Lower leg skin (tissue), 4 donors: ENCODE measurements around the gene TMEM115. TPM values are rescaled to one million over a fixed set of nuclear protein-coding genes. Genes with fewer than 3 reads are reported as not detected.
"Not testable (repeated sequence)": the region's sequence is repeated elsewhere in the genome, so short reads cannot be mapped to it uniquely, and the experiment has no call there.

Source experiments
- DNase-seq, 2 donors: peaks; one replicate each; pipeline ENCODE4 v3.0.0-alpha.2; 2019; ENCODE audit warnings: low spot score in 2 of 2
- H3K4me3 ChIP-seq: fragments of 200-600 bp; sonication (generic); 2 replicates; pipeline ENCODE4 v1.5.1; 2017; ENCODE audit warnings: mild to moderate bottlenecking, low read depth; ENCODE audit not compliant: poor library complexity, severe bottlenecking
- CTCF ChIP-seq, 3 donors: fragments of 450-650 bp; IDR thresholded peaks; one replicate each; pipeline ENCODE4 v1.5.1; 2016; ENCODE audit warnings: antibody characterized with exemption in 3 of 3, mild to moderate bottlenecking in 3 of 3, moderate library complexity in 2 of 3
- POLR2A ChIP-seq, 2 donors: fragments of 450-650 bp; IDR thresholded peaks; one replicate each; pipeline ENCODE4 v1.6.1; 2016 to 2017; ENCODE audit warnings: antibody characterized with exemption in 2 of 2, mild to moderate bottlenecking in 1 of 2, moderate library complexity in 1 of 2
- WGBS, 2 donors: methylation state at CpG; one replicate each; pipeline ENCODE4 v1.1.5; 2018; 5-methylcytosine and 5-hydroxymethylcytosine counted together
- intact Hi-C: fragments of 100-400 bp; cut with DNase I; formaldehyde crosslinking; loops from one replicate; pipeline ENCODE4 v1.15.0; 2023; ENCODE audit warnings: low total_unique reads
- total RNA-seq, 4 donors: library from RNA; depleted of rRNA; stranded (reverse); fragments of >200 nt; gene quantifications; one replicate each; pipeline ENCODE4 v1.1.0, GENCODE V29; 2016

TMEM115 gene
- total RNA-seq, 4 donors from 2014 or later: 90.5 to 92.7 (median 92.4) TPM

DNA sequence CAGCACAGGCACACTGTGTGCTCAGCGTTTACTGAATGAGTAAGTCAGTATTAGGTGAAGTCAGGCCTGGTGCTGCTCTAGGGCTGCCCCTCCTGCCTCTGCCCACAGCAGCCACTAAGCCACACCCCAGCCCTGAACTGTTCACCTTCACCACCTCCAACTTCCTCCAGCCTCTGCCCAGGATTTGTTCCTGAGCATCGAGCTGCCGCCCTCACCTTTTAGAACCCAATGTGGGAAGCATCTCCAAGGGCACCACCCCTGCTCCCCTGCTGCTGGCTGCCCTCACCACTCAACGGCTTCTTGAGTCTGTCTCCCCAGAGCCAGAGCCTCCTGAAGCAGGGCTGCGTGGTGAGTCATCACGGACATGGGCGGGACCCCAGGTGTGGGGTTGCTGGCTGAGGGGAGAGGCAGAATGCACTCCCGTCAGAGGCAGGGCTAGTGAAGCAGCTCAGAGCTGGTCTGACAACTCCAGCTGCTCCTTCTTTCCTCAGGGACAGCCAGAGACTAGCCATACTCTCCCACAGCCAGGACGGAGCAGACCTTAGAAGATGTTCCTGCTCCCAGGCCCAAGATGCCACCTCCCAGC, 42.6 kb downstream of the TMEM115 start:
- TF ChIP-seq POLR2A (IDR thresholded peaks at IDR 0.05) (no peak), CTCF (IDR thresholded peaks at IDR 0.05) (no peak)
- 34 to 42% methylated on average over 9 of the region's 9 CpGs for WGBS, 2 donors
- no peak overlapping the region for H3K4me3 ChIP-seq
- peak; percentile 84 to 93 for DNase-seq
- intact Hi-C loops: no loop called here

GRCh38 chr3:50314816-50315215, 44.5 kb downstream of the TMEM115 start:
- TF ChIP-seq POLR2A (IDR thresholded peaks at IDR 0.05) (no peak), CTCF (IDR thresholded peaks at IDR 0.05) (no peak)
- H3K4me3 ChIP-seq: no peak overlapping the region
- DNase-seq: no peak
- intact Hi-C loops: no loop called here
- WGBS, 2 donors: 93 to 95% methylated on average over 4 of the region's 4 CpGs

DNA sequence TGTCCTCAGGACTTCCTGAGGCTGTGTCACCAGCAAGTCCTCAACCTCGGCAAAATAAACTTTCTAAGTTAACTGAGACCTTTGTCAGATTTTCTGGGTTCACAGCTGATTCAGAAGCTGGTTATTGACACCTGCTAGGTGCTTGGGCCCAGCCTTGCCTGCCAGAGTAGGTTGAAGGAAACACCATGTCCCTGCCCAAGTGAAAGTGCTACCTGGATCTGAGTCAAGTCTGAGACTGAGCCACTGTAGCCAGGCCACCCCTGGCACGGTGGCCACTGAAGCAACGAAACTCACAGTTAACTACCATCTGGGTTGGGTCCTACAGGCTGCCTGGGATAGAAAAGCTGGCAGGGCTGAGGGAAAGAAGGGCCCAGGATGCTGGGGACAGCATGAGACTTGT, 45.0 kb downstream of the TMEM115 start:
- TF ChIP-seq CTCF (IDR thresholded peaks at IDR 0.05) (no peak), POLR2A (IDR thresholded peaks at IDR 0.05) (no peak)
- DNase-seq: no peak
- intact Hi-C loops: no loop called here
- H3K4me3 ChIP-seq: no peak overlapping the region
- 58% methylated on average over 3 of the region's 3 CpGs for WGBS, 2 donors

DNA sequence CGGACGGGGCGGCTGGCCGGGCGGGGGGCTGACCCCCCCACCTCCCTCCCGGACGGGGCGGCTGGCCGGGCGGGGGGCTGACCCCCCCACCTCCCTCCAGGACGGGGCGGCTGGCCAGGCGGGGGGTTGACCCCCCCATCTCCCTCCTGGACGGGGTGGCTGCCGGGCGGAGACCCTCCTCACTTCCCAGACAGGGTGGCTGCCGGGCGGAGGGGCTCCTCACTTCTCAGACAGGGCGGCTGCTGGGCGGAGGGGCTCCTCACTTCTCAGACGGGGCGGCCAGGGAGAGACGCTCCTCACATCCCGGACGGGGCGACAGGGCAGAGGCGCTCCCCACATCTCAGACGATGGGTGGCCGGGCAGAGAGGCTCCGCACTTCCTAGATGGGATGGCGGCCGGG, 47.3 kb downstream of the TMEM115 start:
- intact Hi-C loops, DNase-seq: not testable (repeated sequence)
- 66 to 82% methylated on average over 7 to 13 of the region's 32 CpGs for WGBS, 2 donors
- peak overlapping the region; percentile 3 for H3K4me3 ChIP-seq

Other genes with a start within 250 kb of the TMEM115 start
- gene SEMA3F, start 204.2 kb downstream of the TMEM115 start, total RNA-seq: 100 to 1,000 TPM; 106 to 151 (median 120) TPM
- not detected for gene GNAT1, start 167.9 kb downstream of the TMEM115 start, total RNA-seq
- under 1 TPM in 1 of 4 donors, not detected in 3; 0.62 TPM for gene SLC38A3, start 154.2 kb downstream of the TMEM115 start, total RNA-seq
- 100 to 1,000 TPM in 1 of 4 donors, 10 to 100 TPM in 3; 56.5 to 123 (median 74.8) TPM for gene GNAI2, start 123.3 kb downstream of the TMEM115 start, total RNA-seq
- gene SEMA3B, start 90.4 kb downstream of the TMEM115 start, total RNA-seq: 1 to 10 TPM; 1.1 to 7.2 (median 3.3) TPM
- under 1 TPM in 2 of 4 donors, not detected in 2; 0.37 to 0.62 TPM for gene LSMEM2, start 80.4 kb downstream of the TMEM115 start, total RNA-seq
- 10 to 100 TPM; 32.9 to 69.0 (median 39.8) TPM for gene IFRD2, start 67.1 kb downstream of the TMEM115 start, total RNA-seq
- 1 to 10 TPM; 1.9 to 4.1 (median 2.6) TPM for gene HYAL3, start 60.1 kb downstream of the TMEM115 start, total RNA-seq
- 10 to 100 TPM; 12.4 to 19.4 (median 15.1) TPM for gene NAA80, start 60.1 kb downstream of the TMEM115 start, total RNA-seq
- gene HYAL1, start 55.9 kb downstream of the TMEM115 start, total RNA-seq: 10 to 100 TPM; 16.7 to 35.5 (median 20.6) TPM
- 10 to 100 TPM; 44.1 to 95.7 (median 72.9) TPM for gene HYAL2, start 36.8 kb downstream of the TMEM115 start, total RNA-seq
- gene TUSC2, start 31.3 kb downstream of the TMEM115 start, total RNA-seq: 10 to 100 TPM; 13.1 to 24.2 (median 18.0) TPM
- gene RASSF1, start 18.7 kb downstream of the TMEM115 start, total RNA-seq: 10 to 100 TPM; 33.5 to 50.0 (median 47.2) TPM
- 1 to 10 TPM in 1 of 4 donors, under 1 TPM in 2, not detected in 1; 0.42 to 1.8 (median 0.74) TPM for gene ZMYND10, start 13.8 kb downstream of the TMEM115 start, total RNA-seq
- 10 to 100 TPM; 17.3 to 28.0 (median 23.2) TPM for gene NPRL2, start 8.7 kb downstream of the TMEM115 start, total RNA-seq
- gene CYB561D2, start 8.7 kb downstream of the TMEM115 start, total RNA-seq: 10 to 100 TPM in 2 of 4 donors, 1 to 10 TPM in 2; 6.0 to 19.7 (median 11.6) TPM
- 1 to 10 TPM; 1.1 to 2.0 (median 1.6) TPM for gene CACNA2D2, start 144.1 kb upstream of the TMEM115 start, total RNA-seq
- gene C3orf18, start 208.2 kb upstream of the TMEM115 start, total RNA-seq: 1 to 10 TPM in 3 of 4 donors, under 1 TPM in 1; 0.27 to 3.9 (median 2.0) TPM
- 1 to 10 TPM; 2.9 to 8.1 (median 4.8) TPM for gene HEMK1, start 210.0 kb upstream of the TMEM115 start, total RNA-seq